Thyroid gland (tissue), 4 donors: Measurements from ENCODE around the gene SPATA20.

ENCODE experiments used
- POLR2A ChIP-seq, 2 donors: fragments of 450-650 bp; IDR thresholded peaks; one replicate each; pipeline ENCODE4 v1.6.1; 2017; ENCODE audit warnings: antibody characterized with exemption in 2 of 2, mild to moderate bottlenecking in 2 of 2, moderate library complexity in 1 of 2
- TF ChIP-seq, protein P1 (sequence below), 6 experiments: fragments of 200-600 bp in 3 of 6; fragments of 450-650 bp in 3 of 6; sonication (generic) in 3 of 6; IDR thresholded peaks; one replicate each; pipeline ENCODE4 v1.5.1; 2016 to 2019; ENCODE audit warnings: antibody characterized with exemption in 6 of 6, mild to moderate bottlenecking in 2 of 6, inconsistent platforms in 1 of 6, moderate library complexity in 1 of 6

DNA sequence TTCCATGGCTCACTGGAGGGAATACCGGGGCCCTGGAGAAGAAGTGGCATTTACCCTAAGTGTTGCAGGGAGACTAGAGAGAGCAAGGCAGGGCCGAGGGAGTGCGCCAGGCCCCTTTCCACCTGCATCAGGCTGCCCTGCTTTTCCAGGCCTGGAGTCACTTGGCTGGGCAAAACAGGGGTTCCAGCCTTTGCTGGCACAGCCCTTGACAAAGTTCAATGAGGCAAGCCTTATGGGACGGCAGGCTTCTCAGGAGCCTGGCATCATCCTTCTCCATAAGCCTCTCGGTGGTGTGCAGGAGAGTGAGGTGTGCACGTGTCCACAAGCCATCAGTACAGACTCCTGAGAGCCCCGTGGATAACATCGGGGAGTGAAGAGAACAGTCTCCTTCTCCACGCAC, 40.6 kb downstream of the SPATA20 start:
- TF ChIP-seq, protein P1, sequence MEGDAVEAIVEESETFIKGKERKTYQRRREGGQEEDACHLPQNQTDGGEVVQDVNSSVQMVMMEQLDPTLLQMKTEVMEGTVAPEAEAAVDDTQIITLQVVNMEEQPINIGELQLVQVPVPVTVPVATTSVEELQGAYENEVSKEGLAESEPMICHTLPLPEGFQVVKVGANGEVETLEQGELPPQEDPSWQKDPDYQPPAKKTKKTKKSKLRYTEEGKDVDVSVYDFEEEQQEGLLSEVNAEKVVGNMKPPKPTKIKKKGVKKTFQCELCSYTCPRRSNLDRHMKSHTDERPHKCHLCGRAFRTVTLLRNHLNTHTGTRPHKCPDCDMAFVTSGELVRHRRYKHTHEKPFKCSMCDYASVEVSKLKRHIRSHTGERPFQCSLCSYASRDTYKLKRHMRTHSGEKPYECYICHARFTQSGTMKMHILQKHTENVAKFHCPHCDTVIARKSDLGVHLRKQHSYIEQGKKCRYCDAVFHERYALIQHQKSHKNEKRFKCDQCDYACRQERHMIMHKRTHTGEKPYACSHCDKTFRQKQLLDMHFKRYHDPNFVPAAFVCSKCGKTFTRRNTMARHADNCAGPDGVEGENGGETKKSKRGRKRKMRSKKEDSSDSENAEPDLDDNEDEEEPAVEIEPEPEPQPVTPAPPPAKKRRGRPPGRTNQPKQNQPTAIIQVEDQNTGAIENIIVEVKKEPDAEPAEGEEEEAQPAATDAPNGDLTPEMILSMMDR (IDR thresholded peaks at IDR 0.05) = no peak
- TF ChIP-seq POLR2A (IDR thresholded peaks at IDR 0.05) = no peak
